ENCODE data around the gene STIM2. TPM values are rescaled to one million over a fixed set of nuclear protein-coding genes. Genes with fewer than 3 reads are reported as not detected.

Gene STIM2
- total and polyA plus RNA-seq, 2 of the 4 experiments (the other 2 are of a cell fraction), result 16.1 to 27.6 TPM

DNA sequence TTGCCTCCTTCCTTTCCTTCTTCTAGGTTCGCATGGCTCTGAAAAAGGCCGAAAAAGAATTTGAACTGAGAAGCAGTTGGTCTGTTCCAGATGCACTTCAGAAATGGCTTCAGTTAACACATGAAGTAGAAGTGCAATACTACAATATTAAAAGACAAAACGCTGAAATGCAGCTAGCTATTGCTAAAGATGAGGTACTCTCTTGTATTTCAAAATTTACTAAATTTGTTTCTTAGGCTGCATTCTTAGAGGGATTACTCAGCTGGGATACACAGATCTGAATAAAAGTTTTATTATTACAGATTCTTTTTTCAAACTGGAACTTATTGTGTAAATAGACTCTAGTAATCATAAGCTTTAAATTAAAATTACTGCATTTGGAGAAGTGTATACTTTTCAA lies 146.9 kb downstream of the STIM2 start:
- peak; percentile 9; the same call in 1 of the 2 replicates for ATAC-seq (ENCODE audit: low read depth)
- no TSS peak for BruUV-seq (replicated peaks)
- peak overlapping the region in 1 of 2 experiments; percentile 41; a peak in 1 of 4 replicates for H4K8ac ChIP-seq (ENCODE audit: low read depth in 2 of 2, low read length in 2 of 2)
- no peak overlapping the region for H3K27ac ChIP-seq (ENCODE audit: insufficient read depth, low read length)
- H3K9me1 ChIP-seq (ENCODE audit: insufficient read depth, low read length), result no peaks in the 10 kb centered on the region
- H2AK5ac ChIP-seq (ENCODE audit: low read depth, low read length), result 0 out of 2 replicates have a peak overlapping the region, but pooled peaks have one; percentile 51
- H3K4me2 ChIP-seq (ENCODE audit: low read depth, low read length), result peak overlapping the region; percentile 78; the same call in 1 of the 2 replicates
- no peaks in the 10 kb centered on the region for H3K27me3 ChIP-seq (ENCODE audit: control insufficient read depth, insufficient read depth, low read length)
- H2BK120ac ChIP-seq (ENCODE audit: low read depth, low read length), result peak overlapping the region; percentile 36; the same call in 1 of the 2 replicates
- no peak overlapping the region; the same call in 1 of the 2 replicates for H3K9ac ChIP-seq (ENCODE audit: low read depth, low read length)
- ChIA-PET POLR2A (ENCODE audit: unreplicated experiment) (interaction anchor here (0.6 kb wide), 1 partner anchor 681 kb away, joined by 9 read pairs; no protein-coding TSS in a partner anchor), CTCF (interaction anchor here (0.7 kb wide), 1 partner anchor 147 kb away, joined by 4 read pairs; no protein-coding TSS in a partner anchor)
- WGBS, 2 experiments (ENCODE audit: extremely low coverage in 2 of 2, insufficient read length in 1 of 2), result no CpG with 5 or more reads among the region's 3 CpGs
- H3K14ac ChIP-seq (replicated peaks; ENCODE audit: low read depth, low read length), result no peak overlapping the region
- H2AFZ ChIP-seq (replicated peaks; ENCODE audit: low read length, poor library complexity), result no peak overlapping the region
- H2BK15ac ChIP-seq (ENCODE audit: low read depth, low read length), result no peak overlapping the region
- H3K23ac ChIP-seq (ENCODE audit: low read depth, low read length), result no peak overlapping the region
- H2BK5ac ChIP-seq (ENCODE audit: low read depth, low read length, poor library complexity, severe bottlenecking), result peak overlapping the region; percentile 81
- H2BK20ac ChIP-seq (ENCODE audit: low read depth, low read length), result peak overlapping the region; percentile 38; the same call in 1 of the 2 replicates
- H3K56ac ChIP-seq (ENCODE audit: extremely low read depth, insufficient read depth, low read length), result peak overlapping the region; percentile 50; the same call in 1 of the 2 replicates
- H3K18ac ChIP-seq (ENCODE audit: low read depth, low read length), result peak overlapping the region; percentile 86; the same call in 1 of the 2 replicates
- H3K4me3 ChIP-seq (ENCODE audit: insufficient read depth, low read depth, low read length), result no peak overlapping the region
- H3K9me3 ChIP-seq (ENCODE audit: control insufficient read depth, insufficient read depth, low read length), result no peaks in the 10 kb centered on the region
- peak; percentile 35 for DNase-seq
- 0 out of 2 replicates have a peak overlapping the region, but pooled peaks have one; percentile 31 for H4K91ac ChIP-seq (ENCODE audit: insufficient read depth, low read depth, low read length)
- in situ Hi-C loops (cut with MboI; ENCODE audit: low sequenced_read_pairs), result loop anchor here (5.0 to 25.0 kb wide), 6 partner anchors 135 to 1020 kb away; no protein-coding TSS in a partner anchor
- H3K36me3 ChIP-seq (ENCODE audit: control insufficient read depth, insufficient read depth, low read length), result peaks cover 2% of the 10 kb centered on the region; the same call in 1 of the 2 replicates
- intact Hi-C loops (cut with micrococcal nuclease), result loop anchor here (5.0 kb wide), 2 partner anchors 275 to 425 kb away; partner anchors contain the start of gene TBC1D19
- no peak for TF ChIP-seq RCOR1 (IDR thresholded peaks at IDR 0.05; ENCODE audit: insufficient replicate concordance, low read length)
- no peak for TF ChIP-seq NFE2L2 (IDR thresholded peaks at IDR 0.05; ENCODE audit: low read depth, low read length)
- no peak; the same call in 1 of the 2 replicates for TF ChIP-seq FOS (IDR thresholded peaks at IDR 0.05; ENCODE audit: low read depth, low read length)
- peak; percentile 48 for TF ChIP-seq CEBPB (IDR thresholded peaks at IDR 0.05; ENCODE audit: low read depth, low read length)
- TF ChIP-seq, protein P1, sequence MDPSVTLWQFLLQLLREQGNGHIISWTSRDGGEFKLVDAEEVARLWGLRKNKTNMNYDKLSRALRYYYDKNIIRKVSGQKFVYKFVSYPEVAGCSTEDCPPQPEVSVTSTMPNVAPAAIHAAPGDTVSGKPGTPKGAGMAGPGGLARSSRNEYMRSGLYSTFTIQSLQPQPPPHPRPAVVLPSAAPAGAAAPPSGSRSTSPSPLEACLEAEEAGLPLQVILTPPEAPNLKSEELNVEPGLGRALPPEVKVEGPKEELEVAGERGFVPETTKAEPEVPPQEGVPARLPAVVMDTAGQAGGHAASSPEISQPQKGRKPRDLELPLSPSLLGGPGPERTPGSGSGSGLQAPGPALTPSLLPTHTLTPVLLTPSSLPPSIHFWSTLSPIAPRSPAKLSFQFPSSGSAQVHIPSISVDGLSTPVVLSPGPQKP (IDR thresholded peaks at IDR 0.05; ENCODE audit: borderline replicate concordance, low read depth, low read length), result no peak
- TF ChIP-seq MXI1 (IDR thresholded peaks at IDR 0.05; ENCODE audit: borderline replicate concordance, low read depth, low read length), result no peak
- no peak for TF ChIP-seq CHD1 (IDR thresholded peaks at IDR 0.05; ENCODE audit: low read depth, low read length)
- TF ChIP-seq RFX5 (IDR thresholded peaks at IDR 0.05; ENCODE audit: low read depth, low read length), result no peak
- H4K5ac ChIP-seq (ENCODE audit: low read depth, low read length), result no peak overlapping the region; the same call in 1 of the 2 replicates
- dilution Hi-C loops (cut with HindIII; ENCODE audit: low sequenced_read_pairs, unreplicated experiment), result no loop called here
- H2AK9ac ChIP-seq (replicated peaks; ENCODE audit: low read depth, low read length, poor library complexity), result no peak overlapping the region
- no peaks in the 10 kb centered on the region for H3K79me1 ChIP-seq (ENCODE audit: low read depth in 1 of 2, low read length in 2 of 2)
- H3K4ac ChIP-seq (ENCODE audit: low read depth, low read length), result no peak overlapping the region
- no peaks in the 10 kb centered on the region; the same call in 1 of the 2 replicates for H4K20me1 ChIP-seq (ENCODE audit: insufficient read depth, low read length)
- H3K4me1 ChIP-seq (ENCODE audit: control insufficient read depth, insufficient read depth, low read length), result peaks cover 10% of the 10 kb centered on the region
